ENCODE data around the gene CLK1. TPM values are rescaled to one million over a fixed set of nuclear protein-coding genes. Genes with fewer than 3 reads are reported as not detected.

CLK1 gene
- total and polyA plus RNA-seq, 2 of the 13 experiments (the other 11 are each of a cell fraction or from before 2014, with no cell fraction given), result 66.6 to 101 TPM

DNA sequence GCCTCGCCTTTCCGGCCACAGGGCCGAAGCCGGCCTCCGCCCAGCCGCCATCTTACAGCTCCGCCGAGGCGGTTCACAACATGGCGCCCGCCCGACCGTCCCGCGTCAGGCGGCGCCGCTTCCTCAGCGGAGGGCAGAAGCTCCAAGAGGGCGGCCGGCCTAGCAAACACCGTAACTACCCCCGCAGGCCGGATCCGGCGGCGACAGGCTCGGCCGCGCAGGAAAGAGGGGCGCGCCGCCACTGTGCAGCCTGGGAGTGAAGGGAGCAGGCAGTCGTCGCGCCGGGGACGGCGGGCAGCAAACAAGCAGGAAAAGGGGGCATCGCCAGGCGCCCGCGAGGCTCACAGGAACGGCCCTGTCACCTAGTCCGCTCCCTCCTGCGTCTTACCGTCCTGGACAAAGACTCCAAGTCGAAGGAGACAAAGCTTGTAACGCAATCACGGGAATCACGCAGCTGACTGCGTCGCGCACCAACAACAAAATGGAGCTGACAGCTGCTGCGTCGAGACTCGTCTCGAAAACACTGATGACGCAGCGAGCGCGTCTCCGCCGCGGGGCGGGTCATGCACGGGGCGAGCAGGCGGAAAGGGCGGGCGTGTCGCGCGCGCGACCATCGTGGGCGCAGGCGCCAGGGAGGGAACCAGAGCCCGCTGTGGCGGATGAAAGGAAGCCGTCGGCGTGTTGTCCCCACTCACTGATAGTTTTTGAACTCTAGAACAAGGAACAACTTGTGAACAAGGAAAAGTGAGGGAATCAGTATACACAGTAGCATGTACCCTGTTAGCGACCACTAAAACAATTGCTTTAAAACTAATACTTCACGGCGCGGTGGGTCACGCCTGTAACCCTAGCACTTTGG, at the start of gene CLK1 (continued):
- TF ChIP-seq, protein P1, sequence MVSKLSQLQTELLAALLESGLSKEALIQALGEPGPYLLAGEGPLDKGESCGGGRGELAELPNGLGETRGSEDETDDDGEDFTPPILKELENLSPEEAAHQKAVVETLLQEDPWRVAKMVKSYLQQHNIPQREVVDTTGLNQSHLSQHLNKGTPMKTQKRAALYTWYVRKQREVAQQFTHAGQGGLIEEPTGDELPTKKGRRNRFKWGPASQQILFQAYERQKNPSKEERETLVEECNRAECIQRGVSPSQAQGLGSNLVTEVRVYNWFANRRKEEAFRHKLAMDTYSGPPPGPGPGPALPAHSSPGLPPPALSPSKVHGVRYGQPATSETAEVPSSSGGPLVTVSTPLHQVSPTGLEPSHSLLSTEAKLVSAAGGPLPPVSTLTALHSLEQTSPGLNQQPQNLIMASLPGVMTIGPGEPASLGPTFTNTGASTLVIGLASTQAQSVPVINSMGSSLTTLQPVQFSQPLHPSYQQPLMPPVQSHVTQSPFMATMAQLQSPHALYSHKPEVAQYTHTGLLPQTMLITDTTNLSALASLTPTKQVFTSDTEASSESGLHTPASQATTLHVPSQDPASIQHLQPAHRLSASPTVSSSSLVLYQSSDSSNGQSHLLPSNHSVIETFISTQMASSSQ (IDR thresholded peaks at IDR 0.05; ENCODE audit: low read depth), result no peak
- TF ChIP-seq, protein P1 (CRISPR knock-in tag; IDR thresholded peaks at IDR 0.05; ENCODE audit: borderline replicate concordance), result peak; percentile 84; the same call in 1 of the 2 replicates
- TF ChIP-seq ZNF768 (CRISPR knock-in tag; IDR thresholded peaks at IDR 0.05), result peak; percentile 46
- TF ChIP-seq, protein P2, sequence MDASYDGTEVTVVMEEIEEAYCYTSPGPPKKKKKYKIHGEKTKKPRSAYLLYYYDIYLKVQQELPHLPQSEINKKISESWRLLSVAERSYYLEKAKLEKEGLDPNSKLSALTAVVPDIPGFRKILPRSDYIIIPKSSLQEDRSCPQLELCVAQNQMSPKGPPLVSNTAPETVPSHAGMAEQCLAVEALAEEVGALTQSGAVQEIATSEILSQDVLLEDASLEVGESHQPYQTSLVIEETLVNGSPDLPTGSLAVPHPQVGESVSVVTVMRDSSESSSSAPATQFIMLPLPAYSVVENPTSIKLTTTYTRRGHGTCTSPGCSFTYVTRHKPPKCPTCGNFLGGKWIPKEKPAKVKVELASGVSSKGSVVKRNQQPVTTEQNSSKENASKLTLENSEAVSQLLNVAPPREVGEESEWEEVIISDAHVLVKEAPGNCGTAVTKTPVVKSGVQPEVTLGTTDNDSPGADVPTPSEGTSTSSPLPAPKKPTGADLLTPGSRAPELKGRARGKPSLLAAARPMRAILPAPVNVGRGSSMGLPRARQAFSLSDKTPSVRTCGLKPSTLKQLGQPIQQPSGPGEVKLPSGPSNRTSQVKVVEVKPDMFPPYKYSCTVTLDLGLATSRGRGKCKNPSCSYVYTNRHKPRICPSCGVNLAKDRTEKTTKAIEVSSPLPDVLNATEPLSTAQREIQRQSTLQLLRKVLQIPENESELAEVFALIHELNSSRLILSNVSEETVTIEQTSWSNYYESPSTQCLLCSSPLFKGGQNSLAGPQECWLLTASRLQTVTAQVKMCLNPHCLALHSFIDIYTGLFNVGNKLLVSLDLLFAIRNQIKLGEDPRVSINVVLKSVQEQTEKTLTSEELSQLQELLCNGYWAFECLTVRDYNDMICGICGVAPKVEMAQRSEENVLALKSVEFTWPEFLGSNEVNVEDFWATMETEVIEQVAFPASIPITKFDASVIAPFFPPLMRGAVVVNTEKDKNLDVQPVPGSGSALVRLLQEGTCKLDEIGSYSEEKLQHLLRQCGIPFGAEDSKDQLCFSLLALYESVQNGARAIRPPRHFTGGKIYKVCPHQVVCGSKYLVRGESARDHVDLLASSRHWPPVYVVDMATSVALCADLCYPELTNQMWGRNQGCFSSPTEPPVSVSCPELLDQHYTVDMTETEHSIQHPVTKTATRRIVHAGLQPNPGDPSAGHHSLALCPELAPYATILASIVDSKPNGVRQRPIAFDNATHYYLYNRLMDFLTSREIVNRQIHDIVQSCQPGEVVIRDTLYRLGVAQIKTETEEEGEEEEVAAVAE (CRISPR knock-in tag; IDR thresholded peaks at IDR 0.05; ENCODE audit: borderline replicate concordance), result peak; percentile 89; the same call in 1 of the 2 replicates
- 0 out of 2 replicates have a peak, but pooled peaks have one; percentile 42 for TF ChIP-seq FIP1L1 (IDR thresholded peaks at IDR 0.05; ENCODE audit: borderline replicate concordance, insufficient read depth, low read depth, low read length)
- peak; percentile 89; the same call in 1 of the 2 replicates for TF ChIP-seq ZNF20 (CRISPR knock-in tag; IDR thresholded peaks at IDR 0.05)
- peak; percentile 94 for TF ChIP-seq KLF11 (CRISPR knock-in tag; IDR thresholded peaks at IDR 0.05)
- peak; percentile 96; the same call in 1 of the 2 replicates for TF ChIP-seq ZNF614 (CRISPR knock-in tag; IDR thresholded peaks at IDR 0.05; ENCODE audit: borderline replicate concordance)
- TF ChIP-seq NR1H2 (CRISPR knock-in tag; IDR thresholded peaks at IDR 0.05; ENCODE audit: borderline replicate concordance, low read depth), result no peak
- TF ChIP-seq RBAK (CRISPR knock-in tag; IDR thresholded peaks at IDR 0.05), result 0 out of 2 replicates have a peak, but pooled peaks have one; percentile 8
- no peak; the same call in 1 of the 2 replicates for TF ChIP-seq SOX13 (IDR thresholded peaks at IDR 0.05)
- peak in 1 of 2 experiments; percentile 74; a peak in 2 of 4 replicates for TF ChIP-seq SOX13 (CRISPR knock-in tag; conservative IDR thresholded peaks at IDR 0.05 in 1 of 2, IDR thresholded peaks at IDR 0.05 in 1 of 2)
- TF ChIP-seq, protein P3, sequence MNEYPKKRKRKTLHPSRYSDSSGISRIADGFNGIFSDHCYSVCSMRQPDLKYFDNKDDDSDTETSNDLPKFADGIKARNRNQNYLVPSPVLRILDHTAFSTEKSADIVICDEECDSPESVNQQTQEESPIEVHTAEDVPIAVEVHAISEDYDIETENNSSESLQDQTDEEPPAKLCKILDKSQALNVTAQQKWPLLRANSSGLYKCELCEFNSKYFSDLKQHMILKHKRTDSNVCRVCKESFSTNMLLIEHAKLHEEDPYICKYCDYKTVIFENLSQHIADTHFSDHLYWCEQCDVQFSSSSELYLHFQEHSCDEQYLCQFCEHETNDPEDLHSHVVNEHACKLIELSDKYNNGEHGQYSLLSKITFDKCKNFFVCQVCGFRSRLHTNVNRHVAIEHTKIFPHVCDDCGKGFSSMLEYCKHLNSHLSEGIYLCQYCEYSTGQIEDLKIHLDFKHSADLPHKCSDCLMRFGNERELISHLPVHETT (CRISPR knock-in tag; conservative IDR thresholded peaks at IDR 0.05), result peak; percentile 87
- TF ChIP-seq, protein P4, sequence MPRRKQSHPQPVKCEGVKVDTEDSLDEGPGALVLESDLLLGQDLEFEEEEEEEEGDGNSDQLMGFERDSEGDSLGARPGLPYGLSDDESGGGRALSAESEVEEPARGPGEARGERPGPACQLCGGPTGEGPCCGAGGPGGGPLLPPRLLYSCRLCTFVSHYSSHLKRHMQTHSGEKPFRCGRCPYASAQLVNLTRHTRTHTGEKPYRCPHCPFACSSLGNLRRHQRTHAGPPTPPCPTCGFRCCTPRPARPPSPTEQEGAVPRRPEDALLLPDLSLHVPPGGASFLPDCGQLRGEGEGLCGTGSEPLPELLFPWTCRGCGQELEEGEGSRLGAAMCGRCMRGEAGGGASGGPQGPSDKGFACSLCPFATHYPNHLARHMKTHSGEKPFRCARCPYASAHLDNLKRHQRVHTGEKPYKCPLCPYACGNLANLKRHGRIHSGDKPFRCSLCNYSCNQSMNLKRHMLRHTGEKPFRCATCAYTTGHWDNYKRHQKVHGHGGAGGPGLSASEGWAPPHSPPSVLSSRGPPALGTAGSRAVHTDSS (CRISPR knock-in tag; conservative IDR thresholded peaks at IDR 0.05), result peak; percentile 70; the same call in 1 of the 2 replicates
- TF ChIP-seq GPN1 (CRISPR knock-in tag; IDR thresholded peaks at IDR 0.05; ENCODE audit: borderline replicate concordance), result peak; percentile 42; the same call in 1 of the 2 replicates
- TF ChIP-seq SMARCC2 (IDR thresholded peaks at IDR 0.05), result no peak
